Activated CD8-positive, alpha-beta memory T cell treated with anti-CD3 and anti-CD28 coated beads, Interleukin-2, amount 10 ng/mL, durations not matched to agents 7 days and 5 days (primary cell): ENCODE measurements around the gene C18orf63. TPM values are rescaled to one million over a fixed set of nuclear protein-coding genes. Genes with fewer than 3 reads are reported as not detected.
A peak's percentile ranks its signal among the peaks of the same experiment; 100 is the strongest.

Experiments
- ATAC-seq: fragments of 150-1000 bp; cut with Tn5 transposase; one replicate; pipeline ENCODE4 v1.10.0; 2021; ENCODE audit warnings: moderate library complexity
- CTCF ChIA-PET: fragments of 350-600 bp; sonication (Branson Sonifier 250); formaldehyde crosslinking; loops from one replicate; lab custom pipeline; 2021; ENCODE audit warnings: antibody characterized with exemption; lab: Charles Lee
- DNase-seq: peaks from one replicate; pipeline ENCODE4 v3.0.0-alpha.2; 2020
- H3K27ac Mint-ChIP-seq: one replicate; pipeline ENCODE4 v1.8.0; 2021; ENCODE audit warnings: mild to moderate bottlenecking, mixed read lengths
- H3K27me3 Mint-ChIP-seq: one replicate; pipeline ENCODE4 v1.8.0; 2021; ENCODE audit warnings: mixed read lengths
- H3K36me3 Mint-ChIP-seq: one replicate; pipeline ENCODE4 v1.8.0; 2021; ENCODE audit warnings: mild to moderate bottlenecking, mixed read lengths
- H3K4me1 Mint-ChIP-seq: one replicate; pipeline ENCODE4 v1.8.0; 2021; ENCODE audit warnings: mixed read lengths
- H3K4me3 Mint-ChIP-seq: one replicate; pipeline ENCODE4 v1.8.0; 2021; ENCODE audit warnings: mild to moderate bottlenecking, moderate library complexity, mixed read lengths
- H3K9me3 Mint-ChIP-seq: one replicate; pipeline ENCODE4 v1.8.0; 2022; ENCODE audit warnings: low read depth, mixed read lengths
- total RNA-seq, 2 experiments: library from RNA; stranded (reverse); gene quantifications; one replicate each; pipeline ENCODE4 v1.2.3, GENCODE V29; 2021

Gene C18orf63
- total RNA-seq, 2 experiments from 2014 or later: not detected

DNA sequence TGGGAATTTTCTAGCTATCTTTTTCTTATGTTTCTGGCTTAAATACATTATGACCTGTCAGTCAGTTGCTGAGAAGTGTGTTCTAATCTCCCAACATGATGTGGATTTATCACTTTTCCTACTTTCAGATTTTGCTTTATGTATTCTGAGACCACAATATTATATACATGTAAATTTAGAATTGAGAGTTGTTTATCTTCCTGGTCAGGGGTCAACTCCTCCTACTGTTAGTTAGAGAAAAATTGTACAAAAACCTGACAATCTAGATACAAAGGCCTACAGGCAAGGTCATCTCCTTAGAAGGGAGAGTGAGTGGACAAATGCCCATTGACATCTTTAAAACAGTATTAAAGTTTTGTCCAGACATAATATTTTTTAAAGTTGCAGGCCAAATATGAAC is 30.6 kb downstream of the C18orf63 start:
- Mint-ChIP-seq H3K4me3 (no peak overlapping the region), H3K9me3 (no peaks in the 10 kb centered on the region), H3K36me3 (no peaks in the 10 kb centered on the region), H3K27me3 (peaks cover 10% of the 10 kb centered on the region), H3K27ac (no peak overlapping the region), H3K4me1 (peaks cover 2% of the 10 kb centered on the region)
- DNase-seq (no peak), ATAC-seq (no peak)
- CTCF ChIA-PET: no interaction called here

DNA sequence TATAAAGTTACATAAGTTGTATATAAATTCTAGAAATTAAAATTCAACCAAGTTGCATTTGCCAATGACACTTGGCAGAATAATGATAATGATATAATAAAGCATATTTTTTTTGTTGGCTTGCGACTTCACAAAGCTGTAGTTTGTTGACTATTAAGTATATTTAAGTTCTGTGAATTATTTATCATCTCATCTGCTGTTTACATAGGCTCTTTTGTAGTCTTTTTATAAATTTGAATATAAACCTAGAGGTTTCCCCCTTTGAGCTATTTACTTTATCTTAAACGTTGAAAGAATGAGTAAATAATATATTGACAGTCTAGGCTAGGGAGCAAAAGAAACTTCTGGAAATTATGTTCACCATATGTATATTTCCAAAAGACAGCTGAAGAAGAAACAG is 32.9 kb downstream of the C18orf63 start:
- no peaks in the 10 kb centered on the region for H3K36me3 Mint-ChIP-seq
- ATAC-seq (no peak), DNase-seq (no peak)
- H3K4me1 Mint-ChIP-seq: peaks cover 14% of the 10 kb centered on the region
- no peak overlapping the region for H3K4me3 Mint-ChIP-seq
- H3K27me3 Mint-ChIP-seq: peaks cover 4% of the 10 kb centered on the region
- CTCF ChIA-PET: interaction anchor here (1.4 to 10.7 kb wide), 2 partner anchors 143 to 203 kb away, joined by 5 to 134 read pairs; no protein-coding TSS in a partner anchor
- H3K27ac Mint-ChIP-seq: no peak overlapping the region
- no peaks in the 10 kb centered on the region for H3K9me3 Mint-ChIP-seq

DNA sequence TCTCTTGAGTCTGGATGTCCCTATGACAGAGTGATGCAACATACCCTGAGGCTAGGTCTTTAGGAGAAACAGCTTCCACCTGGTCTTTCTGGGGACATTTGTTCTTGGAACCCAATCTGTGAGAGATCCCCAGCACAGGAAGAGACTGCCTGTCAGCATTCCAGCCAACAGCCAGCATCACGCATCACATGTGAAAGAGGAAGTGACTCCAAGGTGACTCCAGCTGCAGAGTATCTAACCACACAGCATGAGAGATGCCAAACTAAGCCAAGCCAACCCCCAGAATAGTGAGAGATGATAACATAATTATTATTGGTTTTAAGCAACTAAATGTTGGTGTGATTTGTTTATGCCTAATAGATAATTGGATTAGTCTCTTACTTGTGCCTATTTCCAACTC is 35.7 kb downstream of the C18orf63 start:
- peaks cover 10% of the 10 kb centered on the region for H3K27me3 Mint-ChIP-seq
- DNase-seq: no peak
- no peak overlapping the region for H3K4me3 Mint-ChIP-seq
- no peaks in the 10 kb centered on the region for H3K9me3 Mint-ChIP-seq
- H3K36me3 Mint-ChIP-seq: no peaks in the 10 kb centered on the region
- peaks cover 14% of the 10 kb centered on the region for H3K4me1 Mint-ChIP-seq
- CTCF ChIA-PET: interaction anchor here (1.2 to 10.7 kb wide), 2 partner anchors 140 to 200 kb away, joined by 3 to 134 read pairs; no protein-coding TSS in a partner anchor
- no peak for ATAC-seq
- H3K27ac Mint-ChIP-seq: no peak overlapping the region

DNA sequence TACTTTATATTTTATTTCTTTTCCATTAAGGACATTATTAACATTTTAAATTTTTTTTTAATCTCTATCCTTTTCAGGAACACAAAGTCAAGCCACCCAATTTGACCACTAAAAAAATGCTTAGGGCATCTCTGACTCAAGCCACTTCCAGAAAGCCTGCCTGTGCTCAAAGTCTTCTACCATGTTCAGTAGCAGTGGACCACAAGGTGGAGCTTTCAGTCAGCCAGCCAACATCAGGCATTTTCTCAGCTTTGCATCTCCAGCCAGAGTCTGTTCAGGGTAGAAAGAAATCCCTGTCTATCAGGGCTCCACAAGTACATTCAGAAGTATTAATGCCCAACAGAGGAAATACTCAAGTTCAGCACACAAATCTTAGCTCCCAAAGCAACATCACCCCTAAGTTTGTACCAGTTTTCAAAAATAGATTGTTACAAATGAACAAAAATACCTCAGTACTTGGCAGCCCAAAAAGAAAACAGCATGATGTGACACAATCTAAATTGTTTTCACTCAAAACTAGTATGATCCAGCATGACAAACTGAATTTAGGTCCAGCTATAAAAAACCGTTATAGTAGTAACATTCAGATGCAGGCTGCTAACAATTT is 37.6 kb downstream of the C18orf63 start:
- Mint-ChIP-seq H3K9me3 (no peaks in the 10 kb centered on the region), H3K4me1 (peaks cover 18% of the 10 kb centered on the region), H3K36me3 (no peaks in the 10 kb centered on the region), H3K27me3 (peaks cover 7% of the 10 kb centered on the region), H3K27ac (no peak overlapping the region), H3K4me3 (no peak overlapping the region)
- DNase-seq (peak; percentile 70), ATAC-seq (peak; percentile 85)
- CTCF ChIA-PET: interaction anchor here (0.7 to 10.7 kb wide), 23 partner anchors 9 to 205 kb away, joined by 3 to 134 read pairs (median 4); partner anchors contain the start of gene CNDP2

DNA sequence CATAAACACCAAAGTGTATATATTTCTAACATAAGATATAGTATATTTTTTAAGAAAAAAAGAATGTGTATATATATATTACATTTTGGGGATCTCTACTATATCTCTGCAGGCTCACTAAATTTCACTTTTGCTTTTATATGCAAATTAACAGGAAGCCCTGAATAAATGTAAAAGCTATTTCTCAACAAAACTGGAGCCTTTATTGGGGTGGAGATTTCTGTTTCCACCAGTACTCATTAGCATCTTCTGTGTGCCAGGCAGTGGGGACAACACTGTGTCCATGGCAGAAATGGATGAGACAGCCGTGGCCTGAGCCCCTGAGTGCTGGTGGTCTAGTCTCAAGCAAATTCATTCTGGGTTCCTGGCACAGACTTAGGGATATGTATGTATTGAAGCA is 41.3 kb downstream of the C18orf63 start:
- CTCF ChIA-PET: interaction anchor here (0.9 to 10.7 kb wide), 6 partner anchors 15 to 195 kb away, joined by 3 to 134 read pairs (median 4); no protein-coding TSS in a partner anchor
- H3K27ac Mint-ChIP-seq: no peak overlapping the region
- H3K4me1 Mint-ChIP-seq: peaks cover 10% of the 10 kb centered on the region
- H3K9me3 Mint-ChIP-seq: no peaks in the 10 kb centered on the region
- peaks cover 10% of the 10 kb centered on the region for H3K27me3 Mint-ChIP-seq
- no peaks in the 10 kb centered on the region for H3K36me3 Mint-ChIP-seq
- H3K4me3 Mint-ChIP-seq: no peak overlapping the region
- peak; percentile 41 for ATAC-seq
- no peak for DNase-seq

DNA sequence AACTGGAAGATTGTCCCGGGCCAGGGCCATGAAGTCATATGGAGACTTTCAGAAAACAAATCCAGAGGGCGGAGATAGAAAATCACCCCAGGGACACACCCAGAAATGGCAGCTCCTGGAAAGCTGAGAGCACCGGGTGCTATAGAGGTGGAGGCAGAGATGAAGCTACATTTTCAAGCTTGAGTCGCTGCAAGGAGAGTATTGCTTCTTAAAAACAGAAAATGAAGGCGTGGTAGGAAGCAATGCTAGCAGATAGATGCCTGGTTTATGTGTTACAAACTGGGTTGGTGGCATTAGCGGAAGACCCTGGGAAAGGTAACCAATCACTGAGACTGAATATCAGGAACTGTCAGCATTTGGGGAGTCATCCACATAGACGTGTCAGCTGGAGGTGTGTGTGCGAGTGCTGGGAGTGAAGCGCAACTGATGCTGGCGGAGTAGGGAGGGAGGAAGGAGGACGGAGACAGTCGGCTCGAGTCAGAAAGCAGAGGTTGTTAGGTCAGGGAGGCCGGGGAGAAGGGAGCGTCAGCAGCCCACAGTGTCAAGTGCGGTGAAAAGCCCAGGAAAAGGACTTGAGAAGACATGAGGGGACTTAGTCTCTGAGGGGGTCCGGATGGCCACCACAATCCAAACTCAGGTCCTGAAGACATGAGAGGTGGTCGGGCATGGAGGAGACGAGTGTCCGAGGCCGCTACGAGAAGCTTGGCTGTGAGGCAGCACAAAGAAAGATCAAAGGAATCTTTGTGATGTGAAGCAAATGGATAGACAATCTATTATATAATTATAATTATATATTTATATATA is 45.4 kb downstream of the C18orf63 start:
- peaks cover 4% of the 10 kb centered on the region for H3K4me1 Mint-ChIP-seq
- H3K27ac Mint-ChIP-seq: no peak overlapping the region
- H3K9me3 Mint-ChIP-seq: no peaks in the 10 kb centered on the region
- H3K36me3 Mint-ChIP-seq: no peaks in the 10 kb centered on the region
- CTCF ChIA-PET: no interaction called here
- DNase-seq: no peak
- no peak overlapping the region for H3K4me3 Mint-ChIP-seq
- peaks cover 3% of the 10 kb centered on the region for H3K27me3 Mint-ChIP-seq
- no peak for ATAC-seq

DNA sequence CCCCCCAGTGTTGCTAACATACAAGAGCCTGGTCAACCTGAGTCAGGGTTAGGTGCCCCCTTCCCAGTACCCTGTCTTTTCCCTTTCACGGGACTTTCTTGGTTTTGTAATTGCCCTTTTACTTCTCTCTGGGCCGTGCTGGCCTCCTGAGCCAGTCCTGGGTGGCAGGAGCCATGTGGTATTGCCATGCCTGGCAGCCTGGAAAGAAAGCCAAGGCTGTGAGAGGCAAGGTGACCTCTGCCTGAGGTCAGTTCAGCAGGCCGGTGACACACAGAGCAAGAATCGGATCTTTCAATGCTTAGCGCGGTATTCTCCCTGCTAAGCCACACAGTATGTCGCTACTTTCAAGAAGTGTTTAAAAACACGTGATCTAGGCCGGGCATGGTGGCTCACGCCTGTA is 52.3 kb downstream of the C18orf63 start:
- Mint-ChIP-seq H3K27ac (no peak overlapping the region), H3K4me1 (peaks cover 17% of the 10 kb centered on the region), H3K9me3 (no peaks in the 10 kb centered on the region), H3K27me3 (peaks cover 28% of the 10 kb centered on the region), H3K36me3 (no peaks in the 10 kb centered on the region), H3K4me3 (no peak overlapping the region)
- no peak for ATAC-seq
- CTCF ChIA-PET: no interaction called here
- no peak for DNase-seq

DNA sequence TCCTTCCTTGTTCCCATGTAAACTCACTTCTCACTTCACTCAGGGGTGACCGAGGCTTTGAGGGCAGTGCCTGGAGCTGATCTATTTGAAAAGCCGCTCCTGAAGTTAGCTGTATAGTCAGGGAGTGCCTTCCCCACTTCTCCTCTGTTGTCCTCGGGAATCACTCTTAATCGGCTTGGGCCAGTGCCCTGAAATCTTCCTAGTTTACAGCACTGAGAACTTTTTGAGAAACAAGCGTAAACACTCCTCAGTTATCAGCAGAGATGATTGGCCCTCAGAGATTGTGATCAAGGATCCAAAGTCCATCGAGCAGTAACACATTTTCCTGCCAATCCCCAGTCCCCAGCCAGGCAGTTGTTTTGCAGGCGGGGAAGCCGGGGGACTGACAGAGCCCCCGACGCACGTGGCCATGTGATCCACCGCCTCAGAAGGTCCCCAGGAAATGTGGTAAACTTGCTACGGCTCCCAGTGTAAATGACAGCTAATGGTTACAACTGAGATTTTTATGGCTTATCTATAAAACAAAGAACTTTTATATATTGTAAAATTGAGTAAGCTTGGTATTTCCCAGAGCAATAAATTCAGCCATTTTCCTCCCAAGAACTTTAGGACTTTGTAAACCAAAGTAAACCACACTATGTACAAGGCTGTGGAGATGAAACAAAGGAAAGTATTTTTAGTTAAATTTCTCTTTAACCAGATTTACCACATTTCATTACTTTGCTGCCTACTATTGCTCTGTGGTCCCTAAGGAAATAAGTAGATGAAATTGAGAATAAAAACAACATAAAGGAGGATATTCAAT is 53.5 kb downstream of the C18orf63 start:
- peaks cover 27% of the 10 kb centered on the region for H3K4me1 Mint-ChIP-seq
- CTCF ChIA-PET: interaction anchor here (1.1 to 2.5 kb wide), 3 partner anchors 9 to 124 kb away, joined by 3 to 7 read pairs (median 3); no protein-coding TSS in a partner anchor

DNA sequence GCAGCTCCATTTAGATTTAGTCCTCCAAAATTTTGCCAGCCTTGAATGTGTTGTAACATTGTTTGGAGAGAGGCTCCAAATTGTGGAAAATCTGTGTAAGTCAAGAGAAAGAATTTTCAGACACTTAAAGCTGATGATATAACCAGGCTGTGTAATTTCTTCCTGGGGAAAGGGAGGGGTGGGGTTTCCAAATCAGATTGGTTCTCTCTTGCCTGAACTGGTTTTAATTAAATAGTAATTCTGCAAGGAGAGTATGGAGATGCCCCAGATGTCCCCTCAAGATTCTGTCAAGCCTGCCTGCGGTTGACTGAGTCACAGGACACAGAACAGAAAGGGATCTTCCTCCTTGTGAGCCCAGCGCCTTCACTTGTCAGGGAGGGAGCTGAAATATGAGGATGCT is 54.5 kb downstream of the C18orf63 start:
- peaks cover 28% of the 10 kb centered on the region for H3K27me3 Mint-ChIP-seq
- ATAC-seq (no peak), DNase-seq (no peak)
- no peak overlapping the region for H3K4me3 Mint-ChIP-seq
- peaks cover 31% of the 10 kb centered on the region for H3K4me1 Mint-ChIP-seq
- H3K36me3 Mint-ChIP-seq: no peaks in the 10 kb centered on the region
- no peak overlapping the region for H3K27ac Mint-ChIP-seq
- no peaks in the 10 kb centered on the region for H3K9me3 Mint-ChIP-seq
- CTCF ChIA-PET: interaction anchor here (1.1 to 2.5 kb wide), 3 partner anchors 8 to 123 kb away, joined by 3 to 7 read pairs (median 3); no protein-coding TSS in a partner anchor

More for the DNA sequence above, 53.5 kb downstream of the C18orf63 start:
- Mint-ChIP-seq H3K27ac (no peak overlapping the region), H3K36me3 (no peaks in the 10 kb centered on the region), H3K4me3 (no peak overlapping the region), H3K9me3 (no peaks in the 10 kb centered on the region), H3K27me3 (peaks cover 28% of the 10 kb centered on the region)
- DNase-seq (no peak), ATAC-seq (no peak)

DNA sequence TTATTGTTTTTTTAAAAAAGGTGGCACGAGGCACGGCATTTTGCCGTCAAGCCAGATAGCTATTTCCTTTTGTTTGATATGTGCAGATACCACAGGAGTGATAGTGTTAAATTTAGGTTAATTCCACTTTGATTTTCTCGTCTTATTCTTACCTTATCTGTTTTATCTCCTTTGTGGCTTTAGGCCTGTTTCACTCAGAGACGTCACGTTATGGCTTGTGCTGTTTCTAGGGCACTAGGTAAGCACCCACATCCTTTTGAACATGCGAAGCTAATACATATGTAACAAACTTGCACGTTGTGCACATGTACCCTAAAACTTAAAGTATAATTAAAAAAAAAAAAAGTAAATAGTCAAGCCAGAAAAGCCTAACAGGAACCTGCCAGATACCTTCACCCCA is 57.8 kb downstream of the C18orf63 start:
- CTCF ChIA-PET: interaction anchor here (0.7 to 1.4 kb wide), 5 partner anchors 16 to 120 kb away, joined by 3 to 6 read pairs (median 5); no protein-coding TSS in a partner anchor

DNA sequence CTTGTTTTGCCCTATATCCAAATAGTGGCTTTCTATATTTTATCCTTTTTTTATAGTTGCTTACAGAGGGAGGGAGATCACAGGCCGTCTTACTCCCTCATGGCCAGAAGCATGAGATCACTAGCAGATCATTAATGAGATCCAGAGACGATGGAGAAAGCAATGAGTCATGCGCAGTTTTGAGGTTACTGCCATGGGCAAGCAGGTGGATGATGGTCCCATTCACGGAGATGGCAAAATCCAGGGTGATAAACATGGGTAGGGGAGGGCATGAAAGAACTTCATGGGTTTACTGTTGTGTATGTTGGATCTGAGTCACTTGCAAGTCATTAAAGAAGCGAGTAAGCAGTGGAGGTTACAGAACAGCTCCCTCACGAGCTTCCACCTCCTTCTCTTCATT is 60.4 kb downstream of the C18orf63 start:
- DNase-seq: peak; percentile 21
- CTCF ChIA-PET: no interaction called here
- Mint-ChIP-seq H3K4me3 (no peak overlapping the region), H3K27ac (no peak overlapping the region), H3K27me3 (peaks cover 12% of the 10 kb centered on the region), H3K36me3 (no peaks in the 10 kb centered on the region), H3K4me1 (peaks cover 33% of the 10 kb centered on the region), H3K9me3 (no peaks in the 10 kb centered on the region)
- no peak for ATAC-seq

More for the DNA sequence above, 57.8 kb downstream of the C18orf63 start:
- peaks cover 40% of the 10 kb centered on the region for H3K4me1 Mint-ChIP-seq
- H3K27me3 Mint-ChIP-seq: peaks cover 25% of the 10 kb centered on the region
- H3K4me3 Mint-ChIP-seq: no peak overlapping the region
- DNase-seq (peak; percentile 64), ATAC-seq (peak; percentile 91)
- no peaks in the 10 kb centered on the region for H3K36me3 Mint-ChIP-seq
- H3K27ac Mint-ChIP-seq: no peak overlapping the region
- no peaks in the 10 kb centered on the region for H3K9me3 Mint-ChIP-seq

DNA sequence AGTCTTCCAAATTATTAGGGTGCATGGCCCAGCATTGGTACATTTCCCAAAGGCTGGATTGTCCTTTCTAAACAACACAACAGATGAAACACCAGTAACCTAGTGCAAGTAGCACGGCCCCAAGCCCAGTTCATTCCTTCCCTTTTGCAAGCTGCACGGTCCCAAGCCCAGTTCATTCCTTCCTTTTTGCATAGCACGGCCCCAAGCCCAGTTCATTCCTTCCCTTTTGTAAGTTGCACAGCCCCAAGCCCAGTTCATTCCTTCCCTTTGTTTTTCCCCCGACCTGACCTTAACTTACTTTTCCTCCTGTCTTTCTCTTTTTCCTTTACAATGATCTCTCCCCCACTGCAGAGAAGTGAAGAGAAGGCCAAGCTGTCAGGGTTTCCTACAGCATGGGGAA is 60.9 kb downstream of the C18orf63 start:
- H3K36me3 Mint-ChIP-seq: no peaks in the 10 kb centered on the region
- H3K9me3 Mint-ChIP-seq: no peaks in the 10 kb centered on the region
- ATAC-seq: no peak
- H3K4me1 Mint-ChIP-seq: peaks cover 33% of the 10 kb centered on the region
- H3K4me3 Mint-ChIP-seq: no peak overlapping the region
- H3K27me3 Mint-ChIP-seq: peaks cover 7% of the 10 kb centered on the region
- no peak overlapping the region for H3K27ac Mint-ChIP-seq
- CTCF ChIA-PET: interaction anchor here (0.7 kb wide), 1 partner anchor 172 kb away, joined by 3 read pairs; no protein-coding TSS in a partner anchor
- peak; percentile 32 for DNase-seq

DNA sequence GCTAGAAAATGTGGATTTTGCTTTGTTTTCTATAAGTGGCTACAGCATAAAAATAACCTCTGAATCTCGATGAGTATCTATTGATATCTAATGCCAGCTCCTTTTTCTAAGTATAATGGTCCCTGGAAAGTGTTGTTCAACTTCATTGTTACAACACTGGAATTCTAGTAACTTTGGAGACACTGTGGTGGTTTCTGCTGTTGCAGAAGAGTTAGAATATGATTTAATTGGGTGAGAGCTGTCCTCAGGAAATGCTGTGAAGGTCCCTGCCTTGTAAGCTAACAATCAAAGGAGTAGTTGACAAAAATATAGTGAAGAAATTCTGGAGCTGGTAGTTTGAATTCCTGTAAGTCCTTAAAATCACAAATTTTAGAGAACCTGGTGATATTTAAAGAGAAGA is 62.1 kb downstream of the C18orf63 start:
- CTCF ChIA-PET: interaction anchor here (1.0 to 1.6 kb wide), 5 partner anchors 8 to 116 kb away, joined by 3 to 7 read pairs (median 3); no protein-coding TSS in a partner anchor
- H3K9me3 Mint-ChIP-seq: no peaks in the 10 kb centered on the region
- no peaks in the 10 kb centered on the region for H3K36me3 Mint-ChIP-seq
- H3K4me1 Mint-ChIP-seq: peaks cover 27% of the 10 kb centered on the region
- H3K27ac Mint-ChIP-seq: peak overlapping the region; percentile 52
- no peak overlapping the region for H3K4me3 Mint-ChIP-seq
- no peaks in the 10 kb centered on the region for H3K27me3 Mint-ChIP-seq
- DNase-seq: no peak
- ATAC-seq: no peak
